ENCODE data around the gene GJA5.
"Not testable (repeated sequence)": the region's sequence is repeated elsewhere in the genome, so short reads cannot be mapped to it uniquely, and the experiment has no call there.

Gene GJA5

GRCh38 chr1:147762233-147763024 is 2.0 kb upstream of the GJA5 start:
- no peak for DNase-seq (ENCODE audit: low read depth in 2 of 2)

- no peak for DNase-seq (ENCODE audit: low read depth in 2 of 2)
Measured at GRCh38 chr1:147758379-147759100, 1.9 kb downstream of the GJA5 start.

GRCh38 chr1:147757015-147757990 is 3.1 kb downstream of the GJA5 start:
- DNase-seq (ENCODE audit: low read depth in 2 of 2), result no peak

- no peak for DNase-seq (ENCODE audit: low read depth in 2 of 2)
Measured at GRCh38 chr1:147756341-147756740, 4.1 kb downstream of the GJA5 start.

- DNase-seq (ENCODE audit: low read depth in 2 of 2), result no peak
Measured at GRCh38 chr1:147754661-147755060, 5.7 kb downstream of the GJA5 start.

GRCh38 chr1:147753081-147753480 is 7.3 kb downstream of the GJA5 start:
- no peak for DNase-seq (ENCODE audit: low read depth in 2 of 2)

GRCh38 chr1:147752511-147752910 is 7.9 kb downstream of the GJA5 start:
- DNase-seq (ENCODE audit: low read depth in 2 of 2), result no peak

- DNase-seq (ENCODE audit: low read depth in 2 of 2), result no peak
Measured at GRCh38 chr1:147751346-147751745, 9.1 kb downstream of the GJA5 start.

GRCh38 chr1:147750618-147751217 is 9.7 kb downstream of the GJA5 start:
- no peak for DNase-seq (ENCODE audit: low read depth in 2 of 2)

GRCh38 chr1:147749792-147750191 is 10.6 kb downstream of the GJA5 start:
- no peak for DNase-seq (ENCODE audit: low read depth in 2 of 2)

GRCh38 chr1:147748676-147749350 is 11.6 kb downstream of the GJA5 start:
- DNase-seq (ENCODE audit: low read depth in 2 of 2), result no peak

GRCh38 chr1:147747966-147748365 is 12.4 kb downstream of the GJA5 start:
- no peak for DNase-seq (ENCODE audit: low read depth in 2 of 2)

- DNase-seq (ENCODE audit: low read depth in 2 of 2), result no peak
Measured at GRCh38 chr1:147745271-147745670, 15.1 kb downstream of the GJA5 start.

GRCh38 chr1:147741065-147741464 is 19.3 kb downstream of the GJA5 start:
- DNase-seq (ENCODE audit: low read depth in 2 of 2), result no peak

GRCh38 chr1:147740391-147740790 is 20.0 kb downstream of the GJA5 start:
- DNase-seq (ENCODE audit: low read depth in 2 of 2), result no peak

- DNase-seq (ENCODE audit: low read depth in 2 of 2), result no peak
Measured at GRCh38 chr1:147738739-147739476, 21.5 kb downstream of the GJA5 start.

GRCh38 chr1:147738129-147738528 is 22.3 kb downstream of the GJA5 start:
- DNase-seq (ENCODE audit: low read depth in 2 of 2), result no peak

- DNase-seq (ENCODE audit: low read depth in 2 of 2), result no peak
Measured at GRCh38 chr1:147736883-147737282, 23.5 kb downstream of the GJA5 start.

GRCh38 chr1:147735423-147735822 is 25.0 kb downstream of the GJA5 start:
- DNase-seq (ENCODE audit: low read depth in 2 of 2), result no peak

GRCh38 chr1:147734291-147734841 is 26.0 kb downstream of the GJA5 start:
- not testable (repeated sequence) for DNase-seq (ENCODE audit: low read depth in 2 of 2)

Measured in stimulated activated CD8-positive, alpha-beta memory T cell treated with anti-CD3 and anti-CD28 coated beads, Interleukin-7, amount 100 ng/mL, for 4 hours (primary cell).